HG03196 (cell line): Measurements from ENCODE around the gene RTN4IP1.
"Not testable (repeated sequence)": the region's sequence is repeated elsewhere in the genome, so short reads cannot be mapped to it uniquely, and the experiment has no call there.

Experiments used
- ATAC-seq: cut with Tn5 transposase; IDR thresholded peaks from one replicate; pipeline ENCODE4 v1.9.1; 2021; ENCODE audit not compliant: unreplicated experiment

RTN4IP1 gene

DNA sequence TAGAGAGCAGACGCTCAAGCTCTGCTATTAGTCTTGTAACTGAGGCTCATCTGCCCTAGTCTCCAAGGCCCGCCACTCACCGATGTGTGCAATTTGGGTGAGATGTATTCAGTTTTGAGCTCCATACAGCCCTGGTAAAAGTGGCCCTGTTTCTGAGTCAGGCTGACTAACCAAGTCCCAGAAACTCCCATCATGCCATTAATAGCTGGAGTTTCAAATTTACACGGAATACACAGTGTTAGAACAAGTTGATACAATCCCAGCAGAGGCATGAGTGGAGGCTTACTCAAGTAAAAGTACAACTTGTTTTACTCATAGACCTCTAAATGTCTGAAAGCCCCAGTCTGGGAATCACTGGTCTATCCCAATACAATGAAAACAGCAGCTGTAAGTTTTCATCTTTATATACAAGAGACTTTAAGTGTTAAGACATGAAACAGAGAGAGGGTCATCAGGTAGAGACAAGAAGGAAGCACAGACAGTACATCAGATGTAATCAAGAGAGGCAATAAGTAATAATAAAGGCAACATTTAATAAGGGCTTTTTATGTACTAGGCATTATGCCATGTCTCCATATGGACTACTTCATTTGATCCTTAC is 42.4 kb downstream of the RTN4IP1 start:
- ATAC-seq = no peak

DNA sequence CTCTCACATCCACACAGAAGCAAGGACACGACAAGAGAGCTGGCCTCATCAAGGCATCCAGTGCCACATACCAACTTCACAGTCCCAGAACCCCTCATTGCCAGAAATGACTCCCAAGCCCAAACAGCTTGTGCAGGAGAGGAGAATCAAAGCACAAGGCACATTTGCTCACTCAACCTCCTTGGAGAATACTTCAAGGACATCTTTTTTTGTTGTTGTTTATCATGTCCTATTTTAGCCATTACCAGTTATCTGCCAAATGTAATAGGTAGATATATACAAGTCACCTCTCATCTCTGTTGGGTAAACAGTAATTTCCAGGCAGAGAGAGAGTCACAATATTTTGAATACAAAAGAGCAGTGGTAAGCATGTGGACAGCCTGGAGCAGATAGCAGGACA is 47.8 kb downstream of the RTN4IP1 start:
- no peak for ATAC-seq

DNA sequence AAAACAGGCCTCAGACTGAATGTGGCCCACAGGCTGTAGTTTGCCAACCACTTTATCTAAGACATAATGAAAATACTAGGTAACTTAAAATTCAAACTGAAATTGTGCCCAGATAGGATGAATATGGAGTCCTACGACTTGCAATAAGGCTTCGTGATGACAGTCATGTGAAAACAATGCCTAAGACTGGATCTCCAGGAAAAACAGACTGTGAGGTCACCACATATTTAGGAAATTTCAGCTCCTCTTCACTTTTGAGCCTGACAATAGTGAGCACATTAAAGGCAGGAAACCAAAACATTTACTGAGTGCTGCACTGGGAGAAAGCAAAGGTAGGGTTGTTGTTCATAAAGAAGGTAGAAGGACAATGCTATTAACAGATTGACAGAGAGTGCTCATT is 50.0 kb downstream of the RTN4IP1 start:
- ATAC-seq = no peak

DNA sequence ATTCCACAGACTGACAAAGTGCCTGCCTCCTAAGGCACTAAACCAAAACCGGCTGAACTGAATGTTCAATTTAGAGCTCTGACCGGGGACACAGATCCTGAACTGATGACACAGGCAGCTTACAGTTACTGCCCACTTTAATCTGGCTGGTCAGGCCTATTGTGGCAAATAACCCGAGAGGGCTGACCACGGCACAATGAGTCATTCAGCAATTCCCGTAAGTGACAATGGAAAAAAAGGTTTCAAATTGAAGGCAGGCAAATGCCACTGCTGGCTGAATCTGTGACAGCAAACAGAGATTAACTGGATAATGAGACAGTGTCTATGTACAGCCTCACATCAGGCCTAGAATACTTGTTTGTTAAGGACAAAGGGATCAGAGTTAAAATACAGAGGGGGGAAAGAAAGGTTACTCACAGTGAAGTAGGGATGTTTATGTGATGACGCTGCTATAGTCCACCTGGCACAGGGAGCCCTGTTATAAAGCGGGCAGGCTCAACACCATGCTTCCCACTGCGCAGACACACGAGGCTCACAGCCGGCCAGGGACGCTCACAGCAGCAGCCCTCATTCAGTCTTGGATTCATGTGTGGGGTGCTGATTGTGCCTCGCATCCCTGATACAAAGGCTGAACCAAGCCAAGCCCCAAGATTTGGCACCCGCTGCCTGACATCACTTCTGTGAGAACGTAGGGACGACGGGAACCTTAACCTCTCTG is 54.4 kb downstream of the RTN4IP1 start:
- ATAC-seq = no peak

DNA sequence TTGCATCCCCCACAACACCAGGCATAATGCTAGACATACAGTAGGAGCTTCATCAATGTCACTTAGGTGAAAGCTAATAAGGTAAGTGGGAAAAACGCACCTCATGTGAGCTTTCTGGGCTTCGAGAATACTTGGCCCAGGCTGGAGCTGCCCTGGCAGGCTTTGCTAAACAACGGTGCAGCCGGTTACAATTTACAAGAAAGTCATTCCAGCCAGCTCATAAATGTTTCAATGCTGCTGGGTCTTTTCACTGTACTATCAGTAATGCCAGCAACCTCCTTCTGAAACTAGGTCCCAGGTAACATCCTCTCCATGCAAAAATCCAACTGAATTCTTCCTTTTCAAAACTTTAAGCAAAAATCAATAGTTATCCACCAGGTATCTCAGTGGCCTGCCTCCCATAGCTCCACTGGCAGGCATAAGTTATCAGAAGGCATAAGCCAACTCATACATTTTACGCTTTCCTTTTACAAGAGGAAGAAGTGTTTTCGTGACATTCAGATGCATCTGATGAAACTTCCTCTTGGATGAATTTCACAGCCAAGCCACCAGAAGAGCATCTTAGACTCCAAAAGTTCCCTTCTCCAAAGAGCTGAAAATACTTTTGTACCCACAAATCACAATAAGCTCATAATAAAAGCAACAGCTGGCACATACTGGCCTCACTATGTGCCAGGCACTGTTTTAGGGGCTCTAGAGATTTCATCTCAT is 56.3 kb downstream of the RTN4IP1 start:
- ATAC-seq = no peak

DNA sequence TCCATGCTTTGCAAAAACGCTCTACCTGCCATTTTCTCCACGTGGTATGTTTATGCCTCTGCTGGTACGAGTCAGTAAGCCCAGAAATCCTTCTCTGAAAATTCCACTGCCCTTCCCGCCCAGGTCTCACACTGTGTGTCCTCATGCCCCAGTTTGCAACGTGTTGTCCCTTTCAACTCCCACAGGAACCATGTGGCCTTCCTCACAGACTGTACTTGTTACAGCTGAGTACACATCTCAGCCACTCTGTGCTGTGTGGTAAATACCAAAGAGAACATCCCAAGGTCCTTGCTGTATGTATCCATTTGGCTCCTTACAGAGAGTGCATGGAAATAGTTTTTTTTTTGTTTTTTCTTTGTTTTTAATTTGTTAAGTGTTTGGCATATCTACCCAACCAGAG is 56.9 kb downstream of the RTN4IP1 start:
- ATAC-seq = no peak

DNA sequence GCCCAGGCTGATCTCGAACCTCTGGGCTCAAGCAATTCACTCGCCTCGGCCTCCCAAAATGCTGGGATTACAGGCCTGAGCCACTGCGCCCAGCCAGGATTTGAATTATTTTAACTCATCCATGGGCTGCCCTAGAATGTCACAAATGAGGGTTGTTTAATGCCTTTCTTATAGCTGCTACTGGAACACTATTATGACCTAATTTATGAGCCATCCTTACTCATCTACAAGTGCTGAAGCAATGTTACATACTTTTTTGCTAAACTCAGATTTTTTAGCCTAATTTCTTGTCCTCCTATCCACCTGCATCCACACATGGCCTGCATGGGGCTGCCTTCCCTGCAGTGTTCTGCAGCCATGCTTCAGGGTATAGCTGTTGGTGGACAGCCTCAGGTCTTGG is 59.9 kb downstream of the RTN4IP1 start:
- ATAC-seq = no peak

DNA sequence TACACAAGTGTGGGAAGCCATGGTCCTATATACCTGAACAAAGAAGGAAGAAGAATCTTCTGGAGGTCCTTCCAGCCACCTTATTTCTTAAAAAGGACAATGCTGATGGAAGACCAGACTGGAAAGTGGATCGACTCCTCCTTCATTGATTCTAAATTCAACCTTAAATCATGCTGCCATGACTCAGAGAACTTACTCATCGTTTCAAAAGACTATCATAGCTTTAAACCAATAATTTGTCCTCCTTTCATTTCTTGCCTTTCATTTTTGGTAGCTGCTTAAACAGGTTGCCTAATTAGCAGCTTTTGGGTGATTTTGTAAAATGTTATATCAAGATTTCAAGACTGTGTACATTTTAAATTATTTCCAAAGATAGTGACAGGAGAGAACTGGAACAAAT is 60.8 kb downstream of the RTN4IP1 start:
- no peak for ATAC-seq

DNA sequence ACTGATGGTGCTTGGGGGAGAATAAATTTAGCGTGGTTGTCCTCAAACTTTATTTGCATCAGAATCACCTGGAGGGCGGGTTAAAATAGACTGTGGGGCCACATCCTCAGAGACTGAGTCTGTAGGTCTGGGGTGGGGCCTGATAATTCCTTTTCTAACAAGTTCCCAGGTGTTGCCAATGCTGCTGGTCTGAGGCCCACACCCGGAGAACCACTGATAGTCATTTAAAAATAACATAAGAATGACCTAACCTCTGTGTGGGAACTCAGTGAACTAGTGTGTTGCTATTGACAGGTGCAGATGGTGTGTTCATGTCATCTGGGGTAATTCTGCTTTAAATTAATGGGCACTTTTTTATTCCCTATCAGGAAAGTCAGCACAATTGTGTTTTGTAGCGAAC is 64.8 kb downstream of the RTN4IP1 start:
- no peak for ATAC-seq

DNA sequence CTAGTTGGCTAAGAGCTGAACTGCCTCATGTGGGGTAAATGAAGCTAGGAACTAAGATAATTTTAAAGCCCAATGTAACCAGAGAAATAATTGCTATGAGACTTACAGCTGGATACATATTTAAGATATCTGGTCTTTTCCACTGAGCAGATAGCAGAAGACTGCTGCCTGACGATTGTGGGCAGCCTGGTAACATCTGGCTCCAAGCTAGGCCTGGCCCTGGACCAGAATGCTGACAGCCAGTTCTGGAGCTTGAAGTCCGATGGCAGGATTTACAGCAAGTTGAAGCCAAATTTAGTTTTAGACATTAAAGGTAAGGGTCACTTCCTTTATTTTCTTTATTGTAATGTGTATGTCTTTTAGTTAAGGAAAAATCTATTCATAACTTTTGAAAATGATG is 65.7 kb downstream of the RTN4IP1 start:
- no peak for ATAC-seq

DNA sequence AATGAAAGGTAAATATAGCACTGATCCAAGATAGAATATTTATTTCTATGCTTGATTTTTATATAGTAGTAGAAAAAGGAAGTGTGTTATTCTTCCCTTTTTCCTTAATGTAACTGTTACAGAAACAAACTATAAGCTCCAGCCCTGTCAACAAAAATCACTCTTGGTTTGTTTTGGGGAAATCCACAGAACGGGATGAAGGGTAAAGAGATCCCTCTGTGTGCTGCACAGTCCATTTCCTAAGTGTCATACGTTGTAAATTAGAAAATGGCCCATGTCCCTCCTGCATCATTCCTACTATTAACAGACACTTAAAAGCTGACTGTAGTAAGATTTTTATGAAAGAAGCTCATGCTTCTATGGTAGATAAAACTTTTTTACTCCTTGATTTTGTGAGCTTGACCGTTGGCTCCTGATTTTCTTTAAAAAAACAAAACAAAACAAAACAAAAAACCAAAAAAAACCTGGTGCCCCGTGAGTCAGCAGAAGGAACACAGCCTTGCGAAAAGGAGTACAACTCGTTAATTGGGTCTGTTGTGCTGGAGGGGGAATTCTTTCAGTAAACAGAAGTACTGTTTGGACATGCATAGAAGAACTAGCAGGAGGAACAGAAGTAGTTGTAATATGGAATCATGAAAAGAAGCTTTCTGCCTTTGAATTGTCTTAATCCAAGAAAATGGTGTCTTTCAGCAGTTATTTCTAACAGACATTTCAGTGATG is 67.5 kb downstream of the RTN4IP1 start:
- ATAC-seq = no peak

DNA sequence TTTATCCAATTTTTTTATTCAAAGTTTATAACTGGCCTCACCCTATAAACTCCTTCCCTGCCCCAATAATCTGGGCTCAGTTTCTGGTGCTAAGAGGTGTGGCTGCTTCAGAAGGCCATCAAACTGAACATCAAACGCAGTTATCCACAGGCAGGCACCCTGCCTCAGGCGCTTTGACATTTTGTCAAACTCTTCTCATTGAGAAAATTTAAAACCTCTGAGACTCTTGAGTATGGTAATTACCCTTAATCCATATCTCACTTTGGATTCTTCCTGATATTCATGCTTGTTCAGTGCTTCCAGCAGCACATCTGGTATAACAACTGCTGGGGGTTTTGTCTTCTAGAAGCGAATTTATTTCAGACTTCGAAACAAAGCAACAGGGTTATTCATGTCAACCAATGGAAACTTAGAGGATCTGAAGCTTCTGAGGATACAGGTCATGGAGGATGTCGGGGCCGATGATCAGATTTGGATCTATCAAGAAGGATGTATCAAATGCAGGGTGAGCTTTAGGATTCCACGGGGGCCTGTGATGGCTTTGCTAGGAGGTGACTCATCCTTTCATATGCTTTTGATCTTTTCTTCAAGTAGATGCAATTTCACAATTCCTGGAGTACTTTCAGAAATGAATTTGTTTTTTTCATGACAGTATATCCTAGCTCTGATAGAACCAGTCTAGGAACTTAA is 68.2 kb downstream of the RTN4IP1 start:
- no peak for ATAC-seq

DNA sequence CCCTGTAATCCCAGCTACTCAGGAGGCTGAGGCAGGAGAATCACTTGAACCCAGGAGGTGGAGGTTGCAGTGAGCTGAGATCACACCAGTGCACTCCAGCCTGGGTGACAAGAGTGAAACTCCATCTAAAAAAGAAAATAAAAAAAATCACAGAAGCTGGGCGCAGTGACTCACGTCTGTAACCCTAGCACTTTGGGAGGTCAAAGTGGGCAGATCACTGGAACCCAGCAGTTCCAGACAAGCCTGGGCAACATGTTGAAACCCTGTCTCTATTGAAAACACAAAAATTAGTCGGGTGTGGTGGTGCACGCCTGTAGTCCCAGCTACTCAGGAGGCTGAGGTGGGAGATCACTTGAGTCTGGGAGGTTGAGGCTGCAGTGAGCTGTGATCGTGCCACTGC is 69.6 kb downstream of the RTN4IP1 start:
- ATAC-seq = not testable (repeated sequence)

DNA sequence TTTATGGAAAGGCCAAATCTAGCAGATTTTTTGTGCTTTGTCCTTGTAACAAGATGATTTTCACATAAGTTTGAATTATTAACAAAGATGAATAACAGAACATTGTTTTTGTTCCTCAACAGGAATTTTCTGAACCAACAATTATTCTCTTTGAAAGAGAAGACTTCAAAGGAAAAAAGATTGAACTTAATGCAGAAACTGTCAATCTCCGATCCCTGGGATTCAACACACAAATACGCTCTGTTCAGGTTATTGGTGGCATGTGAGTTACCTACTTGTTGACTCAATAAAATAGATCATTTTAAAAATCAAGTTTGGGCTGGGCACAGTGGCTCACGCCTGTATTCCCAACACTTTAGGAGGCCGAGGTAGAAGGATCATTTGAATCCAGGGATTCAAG is 70.9 kb downstream of the RTN4IP1 start:
- no peak for ATAC-seq

DNA sequence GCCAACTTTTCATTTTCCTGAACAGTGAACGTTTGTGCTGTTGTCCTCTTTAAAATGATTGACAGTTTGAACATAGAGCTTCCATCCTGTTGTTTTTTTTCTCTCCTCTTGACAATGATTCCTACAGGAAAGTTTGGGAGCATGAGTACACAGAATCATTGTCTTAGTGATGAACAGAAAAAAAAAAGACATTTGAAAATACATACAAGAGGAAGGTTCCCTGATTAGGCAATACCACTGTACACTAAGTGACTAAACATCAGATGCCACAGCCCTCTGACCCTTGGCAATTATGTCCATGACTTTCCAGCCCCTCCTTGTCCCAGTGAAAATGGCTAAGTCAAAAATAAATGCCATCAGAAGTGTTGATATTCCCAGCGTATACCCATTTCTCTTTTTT is 71.5 kb downstream of the RTN4IP1 start:
- ATAC-seq = no peak

DNA sequence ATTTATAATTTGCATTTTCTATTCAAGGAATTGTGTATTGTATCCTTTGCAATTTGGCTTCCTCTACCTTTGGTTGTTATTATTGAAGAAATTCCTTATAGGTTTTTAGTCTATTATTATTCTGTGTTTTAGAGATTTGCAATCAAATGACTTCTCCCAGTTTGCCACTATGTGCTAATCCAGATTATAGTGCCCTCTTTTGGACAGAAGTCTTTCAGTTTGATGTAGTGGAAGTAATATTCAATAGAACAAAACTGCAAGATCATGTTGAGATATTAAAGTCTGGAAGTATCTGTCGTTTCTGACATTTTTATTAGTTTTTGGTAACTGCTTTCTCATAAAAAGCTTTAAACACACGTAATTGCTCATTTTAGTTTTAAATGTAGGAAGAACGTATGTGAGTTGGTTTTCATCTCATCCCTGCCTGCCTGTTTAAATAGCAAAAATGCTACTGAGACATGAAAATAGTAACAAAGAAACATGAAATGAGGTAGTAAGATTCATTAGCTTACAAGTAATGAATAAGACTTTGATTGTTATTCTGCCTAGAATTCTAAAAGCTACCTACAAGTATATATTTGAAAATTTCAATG is 72.8 kb downstream of the RTN4IP1 start:
- no peak for ATAC-seq

DNA sequence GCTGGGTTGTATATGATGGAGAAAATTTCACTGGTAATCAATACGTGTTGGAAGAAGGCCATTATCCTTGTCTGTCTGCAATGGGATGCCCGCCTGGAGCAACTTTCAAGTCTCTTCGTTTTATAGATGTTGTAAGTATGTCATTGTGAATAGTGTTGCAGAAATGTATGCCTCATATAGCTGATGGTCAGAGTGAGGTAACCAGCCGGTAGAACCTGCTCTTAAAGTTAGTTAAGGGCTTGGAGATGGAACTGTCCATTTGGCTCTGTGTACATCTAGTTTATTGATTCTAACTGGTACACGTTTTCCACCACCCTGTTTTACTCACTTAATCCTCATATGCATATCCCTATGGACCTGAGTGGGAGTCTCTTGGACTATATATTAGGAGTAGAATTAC is 73.5 kb downstream of the RTN4IP1 start:
- ATAC-seq = no peak

DNA sequence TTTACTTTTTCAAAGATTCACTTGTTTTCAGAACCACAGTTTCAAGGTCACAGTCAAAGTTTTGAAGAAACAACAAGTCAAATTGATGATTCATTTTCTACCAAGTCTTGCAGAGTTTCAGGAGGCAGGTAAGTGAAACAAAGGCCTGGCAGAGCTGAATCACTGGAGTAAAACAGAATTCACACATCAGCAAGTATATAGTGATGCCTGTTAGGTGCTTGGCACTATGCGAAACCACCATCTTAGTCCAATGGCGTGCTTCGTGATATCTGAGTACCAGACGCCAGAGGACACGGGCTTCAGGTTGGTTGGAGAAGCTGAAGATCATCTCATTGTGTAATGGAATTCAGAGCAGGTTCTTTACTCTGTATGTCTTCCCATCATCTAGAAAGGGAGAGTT is 75.9 kb downstream of the RTN4IP1 start:
- ATAC-seq = peak; percentile 56

DNA sequence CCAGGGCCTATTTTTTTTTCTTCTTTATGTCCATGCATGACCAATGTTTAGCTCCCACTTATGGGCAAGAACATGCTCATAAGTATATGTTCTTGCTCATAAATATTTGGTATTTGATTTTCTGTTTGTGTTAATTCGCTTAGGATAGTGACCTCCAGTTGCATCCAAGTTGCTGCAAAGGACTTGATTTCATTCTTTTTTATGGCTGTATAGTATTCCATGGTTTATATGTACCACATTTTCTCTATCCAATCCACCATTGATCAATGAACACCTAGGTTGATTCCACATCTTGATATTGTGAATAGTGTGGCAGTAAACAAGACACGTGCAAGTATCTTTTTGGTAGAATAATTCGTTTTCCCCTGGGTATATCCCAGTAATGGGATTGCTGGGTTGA is 78.1 kb downstream of the RTN4IP1 start:
- ATAC-seq = no peak

DNA sequence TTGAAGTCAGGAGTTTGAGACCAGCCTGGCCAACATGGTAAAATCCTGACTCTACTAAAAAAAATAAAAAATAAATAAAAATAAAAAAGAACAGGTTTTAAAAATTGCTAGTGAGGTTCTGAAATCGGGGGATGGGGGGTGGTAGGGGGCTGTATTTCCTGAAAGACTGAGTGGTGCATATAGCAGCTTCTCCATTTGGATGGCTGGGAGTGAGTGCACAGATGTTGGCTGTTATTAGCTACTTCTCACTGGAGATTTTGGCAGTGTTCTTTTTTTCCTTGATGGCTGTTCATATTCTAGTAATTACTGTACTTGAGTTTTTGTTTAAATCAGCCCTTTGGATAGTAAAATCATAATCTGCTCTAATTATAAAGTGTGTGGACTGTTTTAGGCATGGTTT is 79.8 kb downstream of the RTN4IP1 start:
- no peak for ATAC-seq

DNA sequence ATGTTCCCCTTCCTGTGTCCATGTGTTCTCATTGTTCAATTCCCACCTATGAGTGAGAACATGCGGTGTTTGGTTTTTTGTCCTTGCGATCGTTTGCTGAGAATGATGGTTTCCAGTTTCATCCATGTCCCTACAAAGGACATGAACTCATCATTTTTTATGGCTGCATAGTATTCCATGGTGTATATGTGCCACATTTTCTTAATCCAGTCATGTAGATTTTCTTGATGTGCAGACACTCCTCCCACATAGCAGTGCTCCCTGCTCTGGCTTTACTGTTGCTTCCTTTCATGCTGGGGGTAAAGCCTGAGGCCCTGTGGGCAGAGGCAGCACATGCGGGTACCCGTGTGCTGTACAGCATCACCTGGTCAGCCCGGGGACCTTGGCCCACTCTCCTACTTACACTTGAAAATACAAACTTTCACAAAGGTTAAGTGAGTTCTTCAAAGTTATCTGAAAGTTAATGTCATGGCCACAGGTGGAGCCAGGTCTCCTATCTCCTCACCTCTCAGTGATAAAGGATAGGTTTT is 80.3 kb downstream of the RTN4IP1 start:
- ATAC-seq = not testable (repeated sequence)
